Endothelial cell (in vitro differentiated cells): ENCODE results near the gene HEXD. TPM values are rescaled to one million over a fixed set of nuclear protein-coding genes. Genes with fewer than 3 reads are reported as not detected.

Experiments
- DNase-seq: peaks from one replicate; pipeline ENCODE4 v3.0.0; 2021; ENCODE audit warnings: low spot score
- H3K27ac Mint-ChIP-seq: one replicate; pipeline ENCODE4 v1.8.0; 2021; ENCODE audit warnings: mixed read lengths, inconsistent platforms; ENCODE audit not compliant: unreplicated experiment
- H3K27me3 Mint-ChIP-seq: one replicate; pipeline ENCODE4 v1.8.0; 2021; ENCODE audit warnings: mild to moderate bottlenecking, moderate library complexity, mixed read lengths, inconsistent platforms; ENCODE audit not compliant: unreplicated experiment
- H3K36me3 Mint-ChIP-seq: one replicate; pipeline ENCODE4 v1.8.0; 2021; ENCODE audit warnings: mild to moderate bottlenecking, low read depth, mixed read lengths, inconsistent platforms; ENCODE audit not compliant: unreplicated experiment
- H3K4me1 Mint-ChIP-seq: one replicate; pipeline ENCODE4 v1.8.0; 2021; ENCODE audit warnings: mild to moderate bottlenecking, mixed read lengths, inconsistent platforms; ENCODE audit not compliant: unreplicated experiment
- H3K4me3 Mint-ChIP-seq: one replicate; pipeline ENCODE4 v1.8.0; 2021; ENCODE audit warnings: mild to moderate bottlenecking, mixed read lengths, inconsistent platforms; ENCODE audit not compliant: unreplicated experiment
- H3K9me3 Mint-ChIP-seq: one replicate; pipeline ENCODE4 v1.8.0; 2021; ENCODE audit warnings: mixed read lengths, inconsistent platforms; ENCODE audit not compliant: unreplicated experiment
- total RNA-seq: library from RNA; stranded (reverse); fragmentation: NEBNext Ultra II Directional; extraction: Animal tissue kit (Norgen Biotek cat#: 25700); gene quantifications from one replicate; pipeline ENCODE4 v1.2.1, GENCODE V29; 2021; ENCODE audit not compliant: unreplicated experiment
- TF ChIP-seq, protein P1 (sequence below): fragments of 200-600 bp; sonication (generic); IDR thresholded peaks from one replicate; pipeline ENCODE4 v1.5.0; 2021; ENCODE audit warnings: antibody characterized with exemption; ENCODE audit not compliant: unreplicated experiment

Gene HEXD
- total RNA-seq, 1 donor from 2014 or later: 22.0 TPM

DNA sequence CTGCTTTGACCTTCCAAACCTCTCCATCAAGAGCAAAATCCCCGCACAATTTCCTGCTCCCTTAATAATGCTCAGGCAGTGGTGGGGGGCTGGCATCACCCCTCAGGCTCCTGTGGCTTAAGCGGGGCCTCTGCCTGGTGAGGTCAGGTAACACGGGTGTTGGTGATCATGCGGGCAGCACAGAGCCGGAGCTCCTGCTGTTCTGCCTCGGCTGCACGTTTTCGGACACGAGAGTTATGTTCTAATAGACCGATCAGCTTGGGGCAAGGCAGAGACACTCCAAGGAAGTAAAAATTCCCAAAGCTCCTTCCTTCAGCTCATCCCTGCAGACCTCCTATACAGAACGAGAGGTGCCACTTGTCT is 46.4 kb downstream of the HEXD start:
- Mint-ChIP-seq H3K27me3 (peaks cover 14% of the 10 kb centered on the region), H3K36me3 (peaks cover 63% of the 10 kb centered on the region), H3K9me3 (no peaks in the 10 kb centered on the region), H3K4me1 (peaks cover 19% of the 10 kb centered on the region), H3K4me3 (peak overlapping the region; percentile 24), H3K27ac (peak overlapping the region; percentile 61)
- TF ChIP-seq, protein P1, sequence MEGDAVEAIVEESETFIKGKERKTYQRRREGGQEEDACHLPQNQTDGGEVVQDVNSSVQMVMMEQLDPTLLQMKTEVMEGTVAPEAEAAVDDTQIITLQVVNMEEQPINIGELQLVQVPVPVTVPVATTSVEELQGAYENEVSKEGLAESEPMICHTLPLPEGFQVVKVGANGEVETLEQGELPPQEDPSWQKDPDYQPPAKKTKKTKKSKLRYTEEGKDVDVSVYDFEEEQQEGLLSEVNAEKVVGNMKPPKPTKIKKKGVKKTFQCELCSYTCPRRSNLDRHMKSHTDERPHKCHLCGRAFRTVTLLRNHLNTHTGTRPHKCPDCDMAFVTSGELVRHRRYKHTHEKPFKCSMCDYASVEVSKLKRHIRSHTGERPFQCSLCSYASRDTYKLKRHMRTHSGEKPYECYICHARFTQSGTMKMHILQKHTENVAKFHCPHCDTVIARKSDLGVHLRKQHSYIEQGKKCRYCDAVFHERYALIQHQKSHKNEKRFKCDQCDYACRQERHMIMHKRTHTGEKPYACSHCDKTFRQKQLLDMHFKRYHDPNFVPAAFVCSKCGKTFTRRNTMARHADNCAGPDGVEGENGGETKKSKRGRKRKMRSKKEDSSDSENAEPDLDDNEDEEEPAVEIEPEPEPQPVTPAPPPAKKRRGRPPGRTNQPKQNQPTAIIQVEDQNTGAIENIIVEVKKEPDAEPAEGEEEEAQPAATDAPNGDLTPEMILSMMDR: no peak
- DNase-seq: no peak

DNA sequence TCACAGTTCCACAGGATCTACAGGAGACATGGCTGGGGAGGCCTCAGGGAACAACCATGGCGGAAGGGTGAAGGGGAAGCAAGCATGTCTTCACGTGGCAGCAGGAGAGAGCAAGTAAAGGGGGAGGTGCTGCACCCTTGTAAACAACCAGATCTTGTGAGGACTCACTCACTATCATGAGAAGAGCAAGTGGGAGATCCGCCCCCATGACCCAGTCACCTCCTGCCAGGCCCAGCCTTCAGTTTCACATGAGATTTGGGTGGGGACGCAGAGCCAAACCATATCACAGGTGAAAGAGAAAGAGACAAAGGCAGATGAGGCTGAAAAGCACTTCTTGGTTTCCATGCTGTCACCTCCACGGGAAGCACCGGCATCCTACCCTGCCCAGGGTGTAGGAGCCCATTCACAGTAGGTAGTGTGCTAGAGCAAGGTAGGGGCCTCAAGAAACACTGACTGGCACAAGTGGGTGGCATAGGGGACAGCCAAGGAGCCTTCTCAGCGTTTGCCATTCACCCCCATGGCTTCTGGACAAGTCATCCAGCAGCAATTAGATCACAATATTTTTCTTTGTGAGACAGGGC is 47.0 kb downstream of the HEXD start:
- Mint-ChIP-seq H3K9me3 (no peaks in the 10 kb centered on the region), H3K27ac (peak overlapping the region; percentile 34), H3K4me1 (peaks cover 19% of the 10 kb centered on the region), H3K4me3 (peak overlapping the region; percentile 24), H3K27me3 (peaks cover 14% of the 10 kb centered on the region), H3K36me3 (peaks cover 62% of the 10 kb centered on the region)
- DNase-seq: no peak
- TF ChIP-seq, protein P1: no peak

DNA sequence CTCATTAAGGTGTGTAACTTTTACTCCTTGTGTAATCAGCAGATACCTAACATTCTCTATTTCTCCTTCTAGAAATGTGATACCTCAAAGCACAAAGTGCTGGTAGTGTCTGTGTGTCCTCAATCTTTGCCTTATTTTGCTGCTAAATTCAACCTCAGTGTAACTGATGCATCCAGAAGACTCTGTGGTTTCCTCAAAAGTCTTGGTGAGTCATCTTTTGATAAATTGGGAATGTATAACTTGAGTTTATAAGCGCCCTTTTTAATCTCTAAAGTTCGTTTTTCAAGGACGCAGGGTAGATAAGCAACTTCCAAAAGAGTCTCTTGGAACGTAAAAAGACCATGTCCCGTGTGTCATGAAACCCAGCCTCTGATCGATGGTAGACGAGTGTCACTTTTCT is 50.5 kb downstream of the HEXD start:
- Mint-ChIP-seq H3K4me1 (peaks cover 8% of the 10 kb centered on the region), H3K27me3 (peaks cover 7% of the 10 kb centered on the region), H3K36me3 (peaks cover 52% of the 10 kb centered on the region), H3K9me3 (no peaks in the 10 kb centered on the region), H3K27ac (no peak overlapping the region), H3K4me3 (peak overlapping the region; percentile 54)
- DNase-seq: no peak
- TF ChIP-seq, protein P1: no peak

DNA sequence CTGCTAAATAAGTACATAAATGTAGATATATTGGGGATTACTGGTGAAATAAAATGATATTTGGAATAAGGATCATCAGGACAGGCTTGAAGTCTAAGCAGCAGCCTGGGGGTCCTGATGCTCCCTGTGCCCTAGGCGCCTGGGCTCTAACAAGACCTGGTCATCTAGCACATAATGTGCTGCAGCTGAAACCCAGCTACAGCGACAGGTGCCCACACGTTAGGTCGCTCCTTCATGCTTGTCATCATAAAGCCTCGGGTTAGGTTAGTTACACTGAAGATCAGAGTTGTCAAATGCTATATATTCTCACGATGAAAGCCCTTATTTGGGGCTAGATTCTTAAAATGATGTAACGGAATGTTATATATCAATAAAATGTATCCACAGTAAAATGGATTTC is 51.9 kb downstream of the HEXD start:
- TF ChIP-seq, protein P1: no peak
- H3K27ac Mint-ChIP-seq: no peak overlapping the region

DNA sequence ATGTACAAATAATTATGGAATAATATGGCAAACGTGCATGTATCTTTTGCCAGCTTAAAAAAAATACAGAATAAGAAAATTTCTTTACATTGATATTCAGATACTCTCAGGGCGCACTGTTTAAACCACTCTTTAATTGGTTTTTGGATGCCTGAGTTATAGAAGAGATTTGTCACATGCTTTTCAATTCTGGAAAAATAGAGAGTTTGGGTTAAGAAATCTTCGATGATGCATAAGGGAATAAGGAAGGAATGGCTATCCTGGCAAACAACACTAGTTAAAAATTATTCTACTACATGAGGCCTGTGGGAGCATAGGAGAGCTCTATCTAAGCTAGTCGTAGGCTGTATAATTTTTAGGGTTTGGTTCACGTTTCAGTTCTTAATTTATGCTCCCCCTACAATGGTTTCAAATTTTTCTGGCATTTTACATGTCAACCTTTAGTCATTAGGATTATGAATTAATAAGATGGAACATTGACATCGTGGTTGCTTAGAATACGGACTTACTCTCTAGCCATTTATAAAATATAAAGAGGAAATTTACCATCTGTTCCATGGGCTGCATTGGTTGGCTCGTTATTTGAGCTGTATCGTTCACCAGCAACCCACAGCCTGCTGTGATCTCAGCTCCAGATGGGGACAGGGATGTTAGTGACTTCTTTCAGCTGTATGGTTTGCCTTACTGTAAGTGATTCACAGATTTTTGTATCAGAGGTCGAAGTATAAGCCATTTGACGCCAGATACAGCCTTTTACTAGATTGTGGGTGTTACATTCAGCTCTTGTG is 56.3 kb downstream of the HEXD start:
- H3K9me3 Mint-ChIP-seq: no peaks in the 10 kb centered on the region

More for the DNA sequence above, 51.9 kb downstream of the HEXD start:
- H3K4me1 Mint-ChIP-seq: no peaks in the 10 kb centered on the region
- no peak for DNase-seq
- H3K36me3 Mint-ChIP-seq: peaks cover 49% of the 10 kb centered on the region
- H3K4me3 Mint-ChIP-seq: peak overlapping the region; percentile 54
- H3K9me3 Mint-ChIP-seq: no peaks in the 10 kb centered on the region
- peaks cover 4% of the 10 kb centered on the region for H3K27me3 Mint-ChIP-seq

More for the DNA sequence above, 56.3 kb downstream of the HEXD start:
- Mint-ChIP-seq H3K27me3 (peaks cover 4% of the 10 kb centered on the region), H3K36me3 (peaks cover 38% of the 10 kb centered on the region), H3K4me1 (no peaks in the 10 kb centered on the region), H3K4me3 (no peak overlapping the region), H3K27ac (no peak overlapping the region)
- DNase-seq: no peak
- TF ChIP-seq, protein P1: no peak
